Common myeloid progenitor, CD34-positive (primary cell): ENCODE measurements around the gene DNAH11.
A peak's percentile ranks its signal among the peaks of the same experiment; 100 is the strongest.
"Not testable (repeated sequence)": the region's sequence is repeated elsewhere in the genome, so short reads cannot be mapped to it uniquely, and the experiment has no call there.

Source experiments
- CTCF ChIA-PET: fragments of 350-600 bp; sonication (Branson Sonifier 250); formaldehyde crosslinking; loops from one replicate; lab custom pipeline; 2021; ENCODE audit warnings: antibody characterized with exemption; lab: Charles Lee
- POLR2A ChIA-PET: fragments of 350-600 bp; sonication (Branson Sonifier 250); formaldehyde crosslinking; loops from one replicate; lab custom pipeline; 2021; ENCODE audit warnings: antibody characterized with exemption; lab: Charles Lee
- DNase-seq, 3 donors: peaks; one replicate each; pipeline versions ENCODE4 v3.0.0 to v3.0.0-alpha.2; 2013
- H3K27ac ChIP-seq, 2 experiments: 1 replicate in 1 of 2; 2 replicates in 1 of 2; pipeline ENCODE4 v1.7.0; 2013; ENCODE audit warnings: inconsistent platforms in 2 of 2, low read length in 2 of 2, mild to moderate bottlenecking in 2 of 2, low read depth in 1 of 2, moderate library complexity in 1 of 2; ENCODE audit not compliant: severe bottlenecking in 2 of 2, insufficient read depth in 1 of 2, poor library complexity in 1 of 2
- H3K27me3 ChIP-seq, 5 experiments: replicated peaks in 2 of 5; 1 replicate in 3 of 5; 2 replicates in 2 of 5; pipeline versions ENCODE4 v1.6.1 to v1.7.0; 2013; ENCODE audit warnings: low read length in 4 of 5, mild to moderate bottlenecking in 2 of 5, moderate library complexity in 2 of 5, inconsistent platforms in 1 of 5; ENCODE audit not compliant: insufficient read depth in 5 of 5, control insufficient read depth in 4 of 5
- H3K36me3 ChIP-seq, 4 experiments: 1 replicate in 2 of 4; 2 replicates in 2 of 4; pipeline versions ENCODE4 v1.6.1 to v1.7.0; 2013; ENCODE audit warnings: low read length in 3 of 4, control low read depth in 1 of 4, mild to moderate bottlenecking in 1 of 4; ENCODE audit not compliant: control insufficient read depth in 4 of 4, insufficient read depth in 4 of 4
- H3K4me1 ChIP-seq, 4 experiments: 1 replicate in 3 of 4; 2 replicates in 1 of 4; pipeline versions ENCODE4 v1.6.1 to v1.7.1; 2013; ENCODE audit warnings: low read length in 3 of 4, mild to moderate bottlenecking in 3 of 4, control low read depth in 1 of 4, inconsistent platforms in 1 of 4, moderate library complexity in 1 of 4; ENCODE audit not compliant: control insufficient read depth in 4 of 4, insufficient read depth in 4 of 4; ENCODE audit errors: control extremely low read depth in 1 of 4
- H3K4me3 ChIP-seq, 7 experiments: 1 replicate in 4 of 7; 2 replicates in 3 of 7; pipeline versions ENCODE4 v1.5.1 to v1.7.0; 2013; ENCODE audit warnings: mild to moderate bottlenecking in 7 of 7, low read length in 6 of 7, moderate library complexity in 6 of 7, inconsistent platforms in 2 of 7, low read depth in 2 of 7, control low read depth in 1 of 7; ENCODE audit not compliant: insufficient read depth in 4 of 7, control insufficient read depth in 1 of 7; ENCODE audit errors: extremely low read depth in 1 of 7
- H3K9me3 ChIP-seq, 5 experiments: 1 replicate in 4 of 5; 2 replicates in 1 of 5; pipeline versions ENCODE4 v1.6.1 to v1.7.1; 2013; ENCODE audit warnings: low read length in 4 of 5, mild to moderate bottlenecking in 2 of 5, inconsistent platforms in 1 of 5, low read depth in 1 of 5, moderate library complexity in 1 of 5; ENCODE audit not compliant: control insufficient read depth in 4 of 5, insufficient read depth in 2 of 5; ENCODE audit errors: control extremely low read depth in 1 of 5
- WGBS: methylation state at CpG from one replicate; pipeline ENCODE4 v1.1.5; 2013; ENCODE audit not compliant: insufficient coverage; 5-methylcytosine and 5-hydroxymethylcytosine counted together

Gene DNAH11

DNA sequence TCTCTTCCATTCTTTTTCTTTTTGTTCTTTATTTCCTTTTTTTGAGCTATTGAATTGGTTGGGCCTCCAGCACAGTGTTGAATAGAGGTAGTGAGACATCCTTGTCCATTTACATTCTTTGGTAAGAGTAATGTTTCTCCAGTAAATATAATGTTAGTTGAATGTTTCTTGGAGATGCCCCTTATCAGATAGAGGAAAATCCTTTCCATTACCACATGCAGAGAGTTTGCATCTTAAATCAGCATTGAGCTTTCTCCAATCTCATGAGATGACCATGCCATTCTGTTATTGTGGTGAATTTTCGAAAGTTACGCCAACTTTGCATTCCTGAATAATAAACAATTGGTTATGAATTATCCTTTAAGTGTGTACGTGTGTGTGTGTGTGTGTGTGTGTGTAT is 127.7 kb downstream of the DNAH11 start:
- no peak for DNase-seq
- CTCF ChIA-PET: no interaction called here

DNA sequence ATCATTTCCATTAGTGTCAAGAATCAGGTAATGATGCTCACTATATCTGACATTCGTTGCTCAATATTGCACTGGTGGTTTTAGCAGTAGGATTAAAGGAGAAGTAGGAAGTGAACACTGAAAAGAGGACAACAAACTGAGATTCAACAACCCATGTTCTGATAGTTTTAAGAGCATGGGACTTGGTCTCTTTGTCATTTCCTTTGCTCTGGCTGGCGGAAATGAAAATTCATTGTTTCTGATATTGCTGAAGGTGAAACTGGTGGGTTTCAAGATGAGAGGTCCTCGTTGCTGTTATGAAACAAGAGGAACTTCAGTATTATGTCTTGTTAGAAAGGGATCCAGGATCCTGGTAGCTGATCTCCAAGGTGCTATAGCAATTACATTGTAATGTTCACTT is 129.0 kb downstream of the DNAH11 start:
- Histone ChIP-seq H3K36me3 (no peaks in the 10 kb centered on the region), H3K27ac (no peak overlapping the region), H3K4me1 (peaks cover 0 to 13% (median 5%) of the 10 kb centered on the region in 4 experiments), H3K9me3 (no peaks in the 10 kb centered on the region), H3K27me3 (no peaks in the 10 kb centered on the region), H3K4me3 (peak overlapping the region in 1 of 7 experiments; percentile 32)
- WGBS: 7% methylated on average over 3 of the region's 3 CpGs
- DNase-seq: peak in 2 of 3 donors; percentile 53 to 67
- ChIA-PET CTCF (no interaction called here), POLR2A (no interaction called here)

More for the DNA sequence above, 127.7 kb downstream of the DNAH11 start:
- Histone ChIP-seq H3K4me3 (no peak overlapping the region), H3K27ac (no peak overlapping the region), H3K4me1 (peaks cover 0 to 13% (median 5%) of the 10 kb centered on the region in 4 experiments), H3K9me3 (no peaks in the 10 kb centered on the region), H3K27me3 (no peaks in the 10 kb centered on the region), H3K36me3 (no peaks in the 10 kb centered on the region)
- POLR2A ChIA-PET: no interaction called here
- no CpG with 5 or more reads among the region's 3 CpGs for WGBS

DNA sequence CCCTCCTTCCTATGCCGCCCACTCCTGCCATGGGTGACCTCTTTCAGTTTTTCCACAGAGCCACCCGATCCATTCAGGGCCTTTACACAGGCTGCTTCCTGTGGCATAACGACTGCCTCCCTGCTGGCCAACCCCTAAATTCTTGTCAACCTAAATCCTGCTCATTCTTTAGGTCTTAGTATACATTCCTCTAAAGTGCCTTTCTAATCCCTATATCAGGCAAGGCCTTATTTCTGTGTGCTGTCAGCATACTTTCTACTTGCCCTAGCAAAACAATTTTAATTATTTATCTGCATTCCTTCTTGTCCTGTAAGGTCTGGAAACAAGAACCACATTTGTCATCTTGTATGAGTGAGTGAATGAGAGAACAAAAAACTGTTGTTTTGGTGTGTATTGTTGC is 132.4 kb downstream of the DNAH11 start:
- peaks cover 0 to 13% (median 5%) of the 10 kb centered on the region in 4 experiments for H3K4me1 ChIP-seq
- no peaks in the 10 kb centered on the region for H3K27me3 ChIP-seq
- no peak overlapping the region for H3K4me3 ChIP-seq
- CTCF ChIA-PET: no interaction called here
- H3K36me3 ChIP-seq: no peaks in the 10 kb centered on the region
- DNase-seq: no peak
- peaks cover 0 to 8% (median 0%) of the 10 kb centered on the region in 5 experiments for H3K9me3 ChIP-seq
- no peak overlapping the region for H3K27ac ChIP-seq
- 93% methylated on average over 2 of the region's 3 CpGs for WGBS
- POLR2A ChIA-PET: no interaction called here

DNA sequence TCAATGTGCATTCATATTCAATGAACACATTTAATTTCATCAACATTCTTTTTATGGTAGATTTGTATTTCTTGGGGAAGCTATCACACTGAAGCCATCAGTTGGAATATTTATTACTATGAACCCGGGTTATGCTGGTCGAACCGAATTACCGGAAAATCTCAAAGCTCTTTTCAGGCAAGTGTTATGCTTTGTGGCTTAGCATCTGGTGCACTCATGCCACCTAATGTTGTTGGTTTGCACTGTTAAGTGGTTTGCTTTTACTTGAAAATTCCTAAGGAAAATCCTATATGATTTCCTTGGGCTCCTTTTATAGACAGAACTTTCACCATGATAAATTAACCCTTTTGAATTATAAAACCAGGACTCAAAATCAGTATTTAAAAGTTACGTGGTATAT is 147.9 kb downstream of the DNAH11 start:
- 87% methylated on average over 3 of the region's 5 CpGs for WGBS
- ChIA-PET CTCF (interaction anchor here (0.7 kb wide), 1 partner anchor 74 kb away, joined by 3 read pairs; no protein-coding TSS in a partner anchor), POLR2A (no interaction called here)
- no peak overlapping the region for H3K27ac ChIP-seq
- H3K36me3 ChIP-seq: no peaks in the 10 kb centered on the region
- H3K4me3 ChIP-seq: no peak overlapping the region
- no peaks in the 10 kb centered on the region for H3K9me3 ChIP-seq
- no peaks in the 10 kb centered on the region for H3K4me1 ChIP-seq
- no peaks in the 10 kb centered on the region for H3K27me3 ChIP-seq
- DNase-seq: no peak

DNA sequence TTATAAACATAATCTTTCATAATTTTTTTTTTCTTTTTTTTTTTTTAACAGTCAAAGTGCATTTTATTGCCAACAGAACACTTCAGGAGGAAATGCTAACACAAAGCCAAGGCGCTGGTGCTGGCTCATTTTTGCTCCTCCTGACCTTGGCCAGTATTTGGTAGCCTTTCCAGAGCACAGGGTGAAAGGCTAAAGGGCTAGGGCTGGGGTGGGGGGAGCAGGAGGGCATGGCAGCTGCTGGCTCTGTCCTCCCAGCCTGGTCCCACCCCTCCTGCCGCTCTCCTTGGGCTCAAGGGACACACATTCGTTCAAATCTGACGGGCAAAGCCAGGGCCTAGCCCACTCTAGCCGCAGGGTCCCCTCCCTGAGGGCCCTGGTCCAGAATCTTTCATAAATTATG is 148.3 kb downstream of the DNAH11 start:
- DNase-seq, H3K36me3 ChIP-seq, H3K4me3 ChIP-seq, H3K27ac ChIP-seq, CTCF ChIA-PET, H3K4me1 ChIP-seq, H3K9me3 ChIP-seq, H3K27me3 ChIP-seq, POLR2A ChIA-PET: not testable (repeated sequence)
- WGBS: no CpG with 5 or more reads among the region's 5 CpGs

DNA sequence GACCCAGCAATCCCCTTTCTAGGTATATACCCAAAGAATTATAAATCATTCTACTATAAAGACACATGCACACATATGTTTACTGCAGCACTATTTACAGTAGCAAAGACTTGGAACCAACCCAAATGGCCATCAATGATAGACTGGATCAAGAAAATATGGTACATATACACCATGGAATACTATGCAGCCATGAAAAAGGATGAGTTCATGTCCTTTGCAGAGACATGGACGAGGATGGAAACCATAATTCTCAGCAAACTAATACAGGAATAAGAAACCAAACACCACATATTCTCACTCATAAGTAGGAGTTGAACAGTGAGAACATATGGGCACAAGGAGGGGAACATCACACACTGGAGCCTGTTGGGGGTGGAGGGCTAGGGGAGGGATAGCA is 157.7 kb downstream of the DNAH11 start:
- H3K4me1 ChIP-seq, H3K27me3 ChIP-seq, H3K9me3 ChIP-seq, H3K36me3 ChIP-seq, DNase-seq, H3K4me3 ChIP-seq, H3K27ac ChIP-seq, CTCF ChIA-PET, POLR2A ChIA-PET: not testable (repeated sequence)
- WGBS: no CpG with 5 or more reads among the region's 1 CpG

DNA sequence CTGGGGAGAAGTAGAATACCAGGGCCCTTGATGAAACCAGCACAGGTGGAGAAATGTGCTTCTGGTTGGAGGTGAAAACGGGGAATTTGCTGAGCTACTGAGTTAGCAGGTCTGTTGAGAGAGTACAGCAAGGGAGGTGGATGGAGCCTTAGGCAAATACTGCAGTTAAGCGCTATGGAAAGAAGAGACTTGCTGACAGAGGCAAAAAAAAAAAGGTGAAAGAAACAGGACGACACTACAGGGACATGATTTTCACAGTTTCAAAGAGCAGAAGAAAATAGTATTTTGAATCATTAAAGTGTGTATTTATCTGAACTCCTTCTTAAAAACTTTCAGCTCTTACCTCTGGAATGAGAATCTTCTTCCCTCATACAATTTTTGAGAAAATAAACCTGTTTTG is 159.5 kb downstream of the DNAH11 start:
- H3K9me3 ChIP-seq: no peaks in the 10 kb centered on the region
- CTCF ChIA-PET: no interaction called here
- no peak overlapping the region for H3K4me3 ChIP-seq
- 100% methylated on average over 3 of the region's 3 CpGs for WGBS
- H3K4me1 ChIP-seq: no peaks in the 10 kb centered on the region
- H3K27me3 ChIP-seq: no peaks in the 10 kb centered on the region
- DNase-seq: no peak
- no peaks in the 10 kb centered on the region for H3K36me3 ChIP-seq
- no peak overlapping the region for H3K27ac ChIP-seq
- POLR2A ChIA-PET: no interaction called here
